Measurements from ENCODE around the gene SPPL2A.

- no peak for TF ChIP-seq CTCF (IDR thresholded peaks at IDR 0.05)
- TF ChIP-seq POLR2A (IDR thresholded peaks at IDR 0.05), result no peak
These were observed 48.4 kb upstream of the SPPL2A start for GRCh38 chr15:50813865-50814264.
